Measurements from ENCODE around the gene TRIM25.

The TRIM25 gene

GRCh38 chr17:56894859-56895455 lies 18.9 kb downstream of the TRIM25 start:
- ATAC-seq (ENCODE audit: low read depth) = no peak
- Mint-ChIP-seq H3K4me1 (peaks cover 33% of the 10 kb centered on the region), H3K36me3 (peaks cover 39% of the 10 kb centered on the region), H3K9me3 (no peaks in the 10 kb centered on the region), H3K4me3 (no peak overlapping the region), H3K27ac (no peak overlapping the region), H3K27me3 (no peaks in the 10 kb centered on the region)
- DNase-seq (ENCODE audit: low spot score in 2 of 2) = no peak

GRCh38 chr17:56893503-56893902 lies 20.3 kb downstream of the TRIM25 start:
- Mint-ChIP-seq H3K9me3 (peaks cover under 1% of the 10 kb centered on the region), H3K36me3 (peaks cover 46% of the 10 kb centered on the region), H3K4me3 (no peak overlapping the region), H3K27ac (no peak overlapping the region), H3K4me1 (peaks cover 26% of the 10 kb centered on the region), H3K27me3 (no peaks in the 10 kb centered on the region)
- DNase-seq (ENCODE audit: low spot score in 2 of 2) = no peak
- ATAC-seq (ENCODE audit: low read depth) = no peak

- Mint-ChIP-seq H3K36me3 (peaks cover 48% of the 10 kb centered on the region), H3K27me3 (no peaks in the 10 kb centered on the region)
- no peak for ATAC-seq (ENCODE audit: low read depth)
Measured at GRCh38 chr17:56892333-56892732, 21.5 kb downstream of the TRIM25 start.

DNA sequence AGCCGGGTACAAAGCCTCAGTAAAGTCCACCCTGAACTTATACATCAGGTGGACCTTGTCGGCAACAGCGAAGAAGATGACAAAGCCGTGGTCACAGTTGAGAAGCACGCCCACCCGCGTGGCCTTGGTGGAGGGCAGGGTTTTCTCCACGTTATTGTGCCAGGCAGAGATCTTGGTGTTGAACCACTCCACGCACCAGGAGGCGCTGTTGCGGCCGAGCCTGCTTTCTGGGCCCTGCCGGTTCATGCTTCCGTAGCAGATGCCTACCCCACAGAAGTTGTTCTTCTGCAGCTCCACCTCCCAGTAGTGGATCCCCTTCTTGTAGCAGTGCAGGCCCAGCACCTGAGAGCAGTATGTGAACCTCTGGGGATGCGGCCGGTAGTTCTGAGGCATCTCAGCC lies 22.1 kb downstream of the TRIM25 start:
- Mint-ChIP-seq H3K9me3 (peaks cover 3% of the 10 kb centered on the region), H3K4me1 (peaks cover 11% of the 10 kb centered on the region), H3K27ac (no peak overlapping the region), H3K4me3 (no peak overlapping the region), H3K27me3 (no peaks in the 10 kb centered on the region), H3K36me3 (peaks cover 50% of the 10 kb centered on the region)
- ATAC-seq (ENCODE audit: low read depth) (peak; percentile 73), DNase-seq (ENCODE audit: low spot score in 2 of 2) (peak; percentile 47 to 54)

More at GRCh38 chr17:56892333-56892732, 21.5 kb downstream of the TRIM25 start:
- DNase-seq (ENCODE audit: low spot score in 2 of 2) = no peak
- Mint-ChIP-seq H3K4me3 (no peak overlapping the region), H3K27ac (no peak overlapping the region), H3K4me1 (peaks cover 14% of the 10 kb centered on the region), H3K9me3 (peaks cover 3% of the 10 kb centered on the region)

GRCh38 chr17:56890906-56891674 lies 22.8 kb downstream of the TRIM25 start:
- no peak for DNase-seq (ENCODE audit: low spot score in 2 of 2)
- Mint-ChIP-seq H3K27me3 (no peaks in the 10 kb centered on the region), H3K36me3 (peaks cover 56% of the 10 kb centered on the region), H3K4me3 (no peak overlapping the region), H3K27ac (no peak overlapping the region), H3K9me3 (peaks cover 3% of the 10 kb centered on the region), H3K4me1 (peaks cover 15% of the 10 kb centered on the region)
- ATAC-seq (ENCODE audit: low read depth) = no peak

GRCh38 chr17:56890390-56890789 lies 23.5 kb downstream of the TRIM25 start:
- DNase-seq (ENCODE audit: low spot score in 2 of 2) (no peak), ATAC-seq (ENCODE audit: low read depth) (no peak)
- peaks cover 3% of the 10 kb centered on the region for H3K9me3 Mint-ChIP-seq
- peaks cover 57% of the 10 kb centered on the region for H3K36me3 Mint-ChIP-seq
- peaks cover 15% of the 10 kb centered on the region for H3K4me1 Mint-ChIP-seq
- H3K4me3 Mint-ChIP-seq = no peak overlapping the region
- H3K27me3 Mint-ChIP-seq = no peaks in the 10 kb centered on the region
- H3K27ac Mint-ChIP-seq = no peak overlapping the region

- ATAC-seq (ENCODE audit: low read depth) (no peak), DNase-seq (ENCODE audit: low spot score in 2 of 2) (no peak)
- H3K27me3 Mint-ChIP-seq = no peaks in the 10 kb centered on the region
- H3K27ac Mint-ChIP-seq = no peak overlapping the region
- H3K4me3 Mint-ChIP-seq = no peak overlapping the region
- peaks cover 3% of the 10 kb centered on the region for H3K9me3 Mint-ChIP-seq
- H3K36me3 Mint-ChIP-seq = peaks cover 48% of the 10 kb centered on the region
- H3K4me1 Mint-ChIP-seq = peaks cover 13% of the 10 kb centered on the region
Measured at GRCh38 chr17:56887552-56888467, 26.0 kb downstream of the TRIM25 start.

GRCh38 chr17:56887105-56887504 lies 26.7 kb downstream of the TRIM25 start:
- Mint-ChIP-seq H3K27me3 (no peaks in the 10 kb centered on the region), H3K4me1 (peaks cover 6% of the 10 kb centered on the region), H3K9me3 (peaks cover 3% of the 10 kb centered on the region), H3K27ac (no peak overlapping the region), H3K4me3 (no peak overlapping the region), H3K36me3 (peaks cover 41% of the 10 kb centered on the region)
- no peak for DNase-seq (ENCODE audit: low spot score in 2 of 2)
- ATAC-seq (ENCODE audit: low read depth) = no peak

DNA sequence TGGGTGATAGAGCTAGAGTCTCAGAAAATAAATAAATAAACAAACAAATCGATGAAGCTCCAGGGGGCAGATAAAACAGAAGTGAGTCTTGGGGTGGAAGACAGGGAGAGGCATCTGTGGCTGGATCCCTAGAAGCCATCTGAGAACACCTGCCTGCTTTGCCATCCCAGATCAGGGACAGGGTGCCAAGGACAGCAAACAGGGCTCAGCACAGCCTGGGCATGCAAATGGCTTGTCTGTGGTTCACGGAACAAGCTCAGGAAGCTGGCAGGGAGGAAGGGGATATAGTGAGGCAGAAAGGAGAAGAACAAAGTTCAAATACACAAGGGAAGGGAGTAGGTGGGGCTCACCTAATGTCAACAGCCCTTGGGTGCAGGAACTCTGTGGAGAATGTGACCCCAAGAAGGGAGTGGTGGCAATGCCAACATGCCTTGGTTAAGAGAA lies 27.5 kb downstream of the TRIM25 start:
- Mint-ChIP-seq H3K9me3 (peaks cover 3% of the 10 kb centered on the region), H3K27me3 (no peaks in the 10 kb centered on the region), H3K36me3 (peaks cover 37% of the 10 kb centered on the region), H3K27ac (no peak overlapping the region), H3K4me3 (no peak overlapping the region), H3K4me1 (peaks cover 6% of the 10 kb centered on the region)
- no peak for ATAC-seq (ENCODE audit: low read depth)
- no peak for DNase-seq (ENCODE audit: low spot score in 2 of 2)

- DNase-seq (ENCODE audit: low spot score in 2 of 2) = no peak
- Mint-ChIP-seq H3K27me3 (no peaks in the 10 kb centered on the region), H3K36me3 (peaks cover 35% of the 10 kb centered on the region), H3K4me1 (peaks cover 9% of the 10 kb centered on the region), H3K27ac (peak overlapping the region; percentile 42), H3K4me3 (no peak overlapping the region), H3K9me3 (peaks cover 3% of the 10 kb centered on the region)
- no peak for ATAC-seq (ENCODE audit: low read depth)
Measured at GRCh38 chr17:56885312-56885657, 28.6 kb downstream of the TRIM25 start.

DNA sequence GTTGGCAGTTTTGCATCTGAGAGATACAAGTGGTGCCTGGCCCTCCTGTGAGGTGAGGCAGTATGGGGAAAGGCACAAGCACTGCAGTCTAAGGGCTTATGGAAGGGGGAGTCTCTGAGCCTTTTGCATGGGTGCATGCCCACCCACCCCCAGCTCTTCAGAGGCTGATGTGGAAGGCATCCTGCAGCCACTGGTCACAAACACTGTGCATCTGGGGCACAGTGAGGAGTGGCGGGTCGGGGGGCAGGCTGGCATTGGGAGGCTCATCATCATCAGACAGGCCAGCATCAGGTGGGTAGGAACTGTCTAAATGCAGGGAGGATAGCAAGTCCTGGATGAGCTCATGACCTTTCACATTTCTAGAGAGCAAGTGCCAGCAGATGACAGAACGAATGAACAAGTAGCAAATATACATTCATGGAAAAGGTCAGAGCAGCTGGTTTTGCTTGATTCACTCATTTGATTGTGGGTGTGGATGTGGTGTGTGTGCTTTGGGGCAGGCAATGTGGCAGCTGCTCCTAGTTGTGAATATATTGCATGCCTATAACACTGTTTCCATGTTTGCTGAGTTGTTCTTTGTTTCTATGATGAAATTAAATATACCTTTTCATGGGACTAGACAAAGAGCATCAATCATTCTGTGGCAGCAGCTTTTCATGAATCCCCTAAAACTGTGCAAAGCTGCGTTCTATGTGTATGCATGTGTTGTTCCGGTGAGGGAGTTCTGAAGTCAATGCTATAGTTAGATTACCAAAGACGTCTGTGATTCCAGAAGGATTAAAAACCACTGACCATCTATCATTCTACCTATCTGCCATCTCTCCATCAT lies 29.2 kb downstream of the TRIM25 start:
- ATAC-seq (ENCODE audit: low read depth) = no peak
- no peaks in the 10 kb centered on the region for H3K27me3 Mint-ChIP-seq
- H3K4me1 Mint-ChIP-seq = peaks cover 9% of the 10 kb centered on the region
- H3K27ac Mint-ChIP-seq = peak overlapping the region; percentile 42
- no peak for DNase-seq (ENCODE audit: low spot score in 2 of 2)
- H3K36me3 Mint-ChIP-seq = peaks cover 33% of the 10 kb centered on the region
- no peak overlapping the region for H3K4me3 Mint-ChIP-seq
- H3K9me3 Mint-ChIP-seq = peaks cover 3% of the 10 kb centered on the region

DNA sequence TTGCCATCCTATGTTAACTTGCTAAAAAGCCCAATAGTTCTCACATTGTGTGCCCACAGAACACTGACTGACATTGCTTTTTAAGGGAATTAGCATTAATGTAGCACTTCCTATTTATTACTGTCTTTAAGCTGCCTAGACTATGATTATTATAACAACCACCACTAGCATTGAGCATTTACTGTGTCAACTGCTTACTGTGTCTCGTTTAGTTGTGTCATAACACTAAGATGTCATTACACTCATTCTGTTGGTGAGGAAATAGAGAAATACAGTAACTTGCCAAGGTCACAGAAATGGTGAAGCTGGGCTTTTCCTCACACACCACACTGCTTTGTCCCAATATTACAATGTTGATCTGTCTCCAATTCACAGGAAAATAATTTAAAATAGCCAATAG lies 30.2 kb downstream of the TRIM25 start:
- no peak overlapping the region for H3K27ac Mint-ChIP-seq
- peaks cover 25% of the 10 kb centered on the region for H3K36me3 Mint-ChIP-seq
- H3K27me3 Mint-ChIP-seq = no peaks in the 10 kb centered on the region
- ATAC-seq (ENCODE audit: low read depth) (no peak), DNase-seq (ENCODE audit: low spot score in 2 of 2) (no peak)
- H3K9me3 Mint-ChIP-seq = peaks cover 3% of the 10 kb centered on the region
- peaks cover 9% of the 10 kb centered on the region for H3K4me1 Mint-ChIP-seq
- H3K4me3 Mint-ChIP-seq = no peak overlapping the region

DNA sequence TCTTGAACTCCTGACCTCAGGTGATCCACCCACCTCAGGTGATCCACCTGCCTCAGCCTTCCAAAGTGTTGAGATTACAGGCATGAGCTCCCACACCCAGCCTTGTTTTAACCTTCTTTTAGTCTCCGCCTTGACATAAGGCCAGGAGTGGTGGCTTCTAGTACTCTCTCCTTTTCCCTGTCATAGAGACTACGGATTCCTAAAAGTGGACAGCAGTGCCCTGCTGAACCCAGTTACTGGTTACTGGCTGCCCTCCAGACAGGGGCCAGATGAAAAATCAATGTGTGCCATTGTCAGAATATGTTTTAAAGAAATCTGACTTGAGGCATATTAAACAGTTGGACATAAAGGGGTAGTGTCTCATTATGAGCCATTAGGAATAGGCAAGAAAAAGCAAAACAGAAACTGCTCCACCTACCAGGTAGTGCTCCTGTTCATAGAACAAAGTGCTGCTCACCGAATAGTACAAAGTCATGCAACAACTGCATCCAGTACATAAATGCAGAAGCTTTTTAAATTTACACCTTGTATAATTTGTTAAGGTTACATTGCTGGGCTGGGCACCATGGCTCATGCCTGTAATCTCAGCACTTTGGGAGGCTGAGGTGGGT lies 32.1 kb downstream of the TRIM25 start:
- peaks cover 13% of the 10 kb centered on the region for H3K36me3 Mint-ChIP-seq
- H3K4me1 Mint-ChIP-seq = peaks cover 13% of the 10 kb centered on the region
- DNase-seq (ENCODE audit: low spot score in 2 of 2) (no peak), ATAC-seq (ENCODE audit: low read depth) (no peak)
- no peak overlapping the region for H3K27ac Mint-ChIP-seq
- H3K9me3 Mint-ChIP-seq = peaks cover 2% of the 10 kb centered on the region
- no peaks in the 10 kb centered on the region for H3K27me3 Mint-ChIP-seq
- H3K4me3 Mint-ChIP-seq = no peak overlapping the region
